Astrocyte (in vitro differentiated cells and primary cell): Measurements from ENCODE around the gene ATP10A. TPM values are rescaled to one million over a fixed set of nuclear protein-coding genes. Genes with fewer than 3 reads are reported as not detected.

ENCODE experiments used
- DNase-seq: peaks from one replicate; pipeline ENCODE4 v3.0.0-alpha.2; 2010; ENCODE audit warnings: low read depth
- FAIRE-seq: peaks from 2 replicates; lab custom pipeline; 2011; peaks lifted over from hg19 to GRCh38; lab: Jason Lieb, UNC
- H2AFZ ChIP-seq: 2 replicates; pipeline ENCODE4 v1.6.0; 2012; ENCODE audit warnings: low read depth, low read length, inconsistent platforms
- H3K27ac ChIP-seq: 2 replicates; pipeline ENCODE4 v1.5.1; 2011; ENCODE audit warnings: low read depth, low read length, inconsistent platforms
- H3K27me3 ChIP-seq: 2 replicates; pipeline ENCODE4 v1.6.0; 2011; ENCODE audit warnings: low read length, inconsistent platforms; ENCODE audit not compliant: insufficient read depth
- H3K36me3 ChIP-seq: 2 replicates; pipeline ENCODE4 v1.5.1; 2011; ENCODE audit warnings: low read length, inconsistent platforms; ENCODE audit not compliant: insufficient read depth
- H3K4me1 ChIP-seq: 2 replicates; pipeline ENCODE4 v1.5.1; 2011; ENCODE audit warnings: low read length, inconsistent platforms; ENCODE audit not compliant: insufficient read depth
- H3K4me2 ChIP-seq: 2 replicates; pipeline ENCODE4 v1.6.0; 2012; ENCODE audit warnings: low read length, inconsistent platforms
- H3K4me3 ChIP-seq: 2 replicates; pipeline ENCODE4 v1.5.1; 2011; ENCODE audit warnings: low read depth, mild to moderate bottlenecking, low read length, inconsistent platforms; ENCODE audit not compliant: insufficient read depth
- H3K79me2 ChIP-seq: 2 replicates; pipeline ENCODE4 v1.6.0; 2012; ENCODE audit warnings: mild to moderate bottlenecking, low read length, inconsistent platforms; ENCODE audit not compliant: insufficient read depth
- H3K9ac ChIP-seq: 2 replicates; pipeline ENCODE4 v1.6.0; 2012; ENCODE audit warnings: mild to moderate bottlenecking, low read length, inconsistent platforms
- H3K9me3 ChIP-seq: 2 replicates; pipeline ENCODE4 v1.5.1; 2012; ENCODE audit warnings: low read depth, mild to moderate bottlenecking, low read length, inconsistent platforms; ENCODE audit not compliant: insufficient read depth
- H4K20me1 ChIP-seq: 2 replicates; pipeline ENCODE4 v1.6.0; 2012; ENCODE audit warnings: low read length, inconsistent platforms; ENCODE audit not compliant: insufficient read depth
- H3K27ac Mint-ChIP-seq: one replicate; pipeline ENCODE4 v1.8.0; 2021; ENCODE audit warnings: mild to moderate bottlenecking, mixed read lengths; ENCODE audit not compliant: unreplicated experiment
- H3K27me3 Mint-ChIP-seq: one replicate; pipeline ENCODE4 v1.8.0; 2021; ENCODE audit warnings: low read depth, mixed read lengths; ENCODE audit not compliant: unreplicated experiment
- H3K36me3 Mint-ChIP-seq: one replicate; pipeline ENCODE4 v1.8.0; 2021; ENCODE audit warnings: low read depth, mixed read lengths; ENCODE audit not compliant: unreplicated experiment
- H3K4me1 Mint-ChIP-seq: one replicate; pipeline ENCODE4 v1.8.0; 2021; ENCODE audit warnings: low read depth, mixed read lengths; ENCODE audit not compliant: unreplicated experiment
- H3K4me3 Mint-ChIP-seq: one replicate; pipeline ENCODE4 v1.8.0; 2021; ENCODE audit warnings: mild to moderate bottlenecking, moderate library complexity, mixed read lengths; ENCODE audit not compliant: unreplicated experiment
- H3K9me3 Mint-ChIP-seq: one replicate; pipeline ENCODE4 v1.8.0; 2021; ENCODE audit warnings: mild to moderate bottlenecking, mixed read lengths; ENCODE audit not compliant: unreplicated experiment
- CTCF ChIP-seq: IDR thresholded peaks from 2 replicates; pipeline ENCODE4 v1.5.1; 2011; ENCODE audit warnings: low read depth, mild to moderate bottlenecking, inconsistent platforms, low read length, moderate library complexity; ENCODE audit not compliant: insufficient read depth
- EZH2 ChIP-seq: IDR thresholded peaks from 2 replicates; pipeline ENCODE4 v1.6.1; 2012; ENCODE audit warnings: mild to moderate bottlenecking, low read length, inconsistent platforms; ENCODE audit not compliant: insufficient read depth
- total RNA-seq: library from RNA; stranded (reverse); gene quantifications from 2 replicates; pipeline ENCODE4 v1.2.1, GENCODE V29; 2021

Gene ATP10A
- total RNA-seq, 1 donor from 2014 or later = 21.1 TPM

GRCh38 chr15:25792128-25792527, 71.0 kb downstream of the ATP10A start:
- Histone ChIP-seq H3K4me1 (peaks cover 20% of the 10 kb centered on the region), H3K79me2 (peaks cover 38% of the 10 kb centered on the region), H3K4me3 (no peak overlapping the region), H3K4me2 (no peak overlapping the region), H3K9me3 (no peaks in the 10 kb centered on the region), H3K9ac (no peak overlapping the region), H2AFZ (no peak overlapping the region), H3K36me3 (no peaks in the 10 kb centered on the region), H4K20me1 (peaks cover 13% of the 10 kb centered on the region), H3K27me3 (no peaks in the 10 kb centered on the region), H3K27ac (no peak overlapping the region)
- no peak for TF ChIP-seq CTCF
- no peak for TF ChIP-seq EZH2
- Mint-ChIP-seq H3K4me1 (peaks cover 36% of the 10 kb centered on the region), H3K27ac (no peak overlapping the region), H3K36me3 (peaks cover 3% of the 10 kb centered on the region), H3K9me3 (peaks cover 3% of the 10 kb centered on the region), H3K4me3 (no peak overlapping the region), H3K27me3 (no peaks in the 10 kb centered on the region)
- no peak for FAIRE-seq
- no peak for DNase-seq

- Mint-ChIP-seq H3K9me3 (peaks cover 3% of the 10 kb centered on the region), H3K36me3 (peaks cover 7% of the 10 kb centered on the region), H3K4me1 (peaks cover 47% of the 10 kb centered on the region), H3K27ac (peak overlapping the region; percentile 71), H3K27me3 (no peaks in the 10 kb centered on the region), H3K4me3 (no peak overlapping the region)
- FAIRE-seq (peak; percentile 78), DNase-seq (peak; percentile 84)
- TF ChIP-seq CTCF (no peak), EZH2 (no peak)
- Histone ChIP-seq H3K4me1 (peaks cover 32% of the 10 kb centered on the region), H3K27ac (peak overlapping the region; percentile 69), H3K79me2 (peaks cover 39% of the 10 kb centered on the region), H4K20me1 (peaks cover 8% of the 10 kb centered on the region), H3K36me3 (no peaks in the 10 kb centered on the region), H3K4me2 (peak overlapping the region; percentile 64), H3K27me3 (no peaks in the 10 kb centered on the region), H2AFZ (no peak overlapping the region), H3K9me3 (no peaks in the 10 kb centered on the region), H3K4me3 (no peak overlapping the region), H3K9ac (peak overlapping the region; percentile 15)
Measured at GRCh38 chr15:25790000-25790660, 73.0 kb downstream of the ATP10A start.

GRCh38 chr15:25789616-25789999, 73.5 kb downstream of the ATP10A start:
- H3K79me2 ChIP-seq = peaks cover 34% of the 10 kb centered on the region
- H3K4me3 Mint-ChIP-seq = no peak overlapping the region

More at GRCh38 chr15:25789616-25789999, 73.5 kb downstream of the ATP10A start:
- Mint-ChIP-seq H3K4me1 (peaks cover 49% of the 10 kb centered on the region), H3K36me3 (peaks cover 7% of the 10 kb centered on the region), H3K9me3 (peaks cover 3% of the 10 kb centered on the region), H3K27ac (peak overlapping the region; percentile 63), H3K27me3 (no peaks in the 10 kb centered on the region)
- peak overlapping the region; percentile 69 for H3K27ac ChIP-seq
- H2AFZ ChIP-seq = no peak overlapping the region
- no peaks in the 10 kb centered on the region for H3K27me3 ChIP-seq
- H3K36me3 ChIP-seq = no peaks in the 10 kb centered on the region
- peak overlapping the region; percentile 15 for H3K9ac ChIP-seq
- DNase-seq (no peak), FAIRE-seq (no peak)
- peaks cover 8% of the 10 kb centered on the region for H4K20me1 ChIP-seq
- H3K4me1 ChIP-seq = peaks cover 35% of the 10 kb centered on the region
- no peak overlapping the region for H3K4me3 ChIP-seq
- H3K9me3 ChIP-seq = no peaks in the 10 kb centered on the region
- peak overlapping the region; percentile 64 for H3K4me2 ChIP-seq
- no peak for TF ChIP-seq EZH2
- TF ChIP-seq CTCF = no peak
